HEK293 (cell line): Measurements from ENCODE around the gene SPATA16.

Experiments used
- CTCF ChIA-PET: fragments of 350-600 bp; formaldehyde crosslinking; extraction: SDS; loops from one replicate; lab custom pipeline; 2021; ENCODE audit warnings: antibody characterized with exemption; lab: Yijun Ruan, JAX
- POLR2A ChIA-PET: fragments of 300-600 bp; formaldehyde crosslinking; extraction: SDS; loops from one replicate; lab custom pipeline; 2020; ENCODE audit warnings: antibody characterized with exemption, inconsistent platforms; lab: Yijun Ruan, JAX
- H3K27ac ChIP-seq: fragments of 200-500 bp; sonication (Bioruptor generic); 2 replicates; pipeline ENCODE4 v1.5.1; 2014; ENCODE audit warnings: low read depth, low read length, control low read depth, inconsistent platforms; ENCODE audit errors: extremely low read depth
- H3K36me3 ChIP-seq, 2 experiments: fragments of 200-500 bp in 1 of 2; sonication (Bioruptor generic) in 1 of 2; 1 replicate in 1 of 2; 2 replicates in 1 of 2; pipeline ENCODE4 v1.5.1; 2014 to 2017; ENCODE audit warnings: inconsistent platforms in 2 of 2, low read length in 2 of 2; ENCODE audit not compliant: control insufficient read depth in 2 of 2, insufficient read depth in 1 of 2
- H3K4me1 ChIP-seq: fragments of 200-500 bp; sonication (Bioruptor generic); 2 replicates; pipeline ENCODE4 v1.5.1; 2014; ENCODE audit warnings: mild to moderate bottlenecking, low read length, inconsistent platforms; ENCODE audit not compliant: control insufficient read depth, insufficient read depth
- H3K4me3 ChIP-seq: 2 replicates; pipeline ENCODE4 v1.5.1; 2011; ENCODE audit warnings: low read depth, mild to moderate bottlenecking, control low read depth, low read length, moderate library complexity
- H3K9me3 ChIP-seq: fragments of 200-500 bp; sonication (Bioruptor generic); 2 replicates; pipeline ENCODE4 v1.5.1; 2014; ENCODE audit warnings: low read depth, low read length, inconsistent platforms; ENCODE audit not compliant: control insufficient read depth, insufficient read depth
- ATF2 ChIP-seq: fragments of 450-650 bp; formaldehyde crosslinking; IDR thresholded peaks from 2 replicates; pipeline ENCODE4 v1.5.1; 2016; ENCODE audit warnings: missing biosample characterization, missing genetic modification characterization, low read depth
- EGR2 ChIP-seq: fragments of 450-650 bp; formaldehyde crosslinking; IDR thresholded peaks from 2 replicates; pipeline ENCODE4 v1.5.1; 2016; ENCODE audit warnings: low read depth, missing biosample characterization, missing genetic modification characterization
- HOXC10 ChIP-seq: sonication (generic); formaldehyde crosslinking; IDR thresholded peaks from 2 replicates; pipeline ENCODE4 v1.8.1; 2023; ENCODE audit warnings: mild to moderate bottlenecking, missing genetic modification reagents
- KLF1 ChIP-seq: fragments of 450-650 bp; formaldehyde crosslinking; IDR thresholded peaks from 2 replicates; pipeline ENCODE4 v1.5.1; 2016; ENCODE audit warnings: missing biosample characterization, missing genetic modification characterization
- KLF9 ChIP-seq: fragments of 450-650 bp; formaldehyde crosslinking; IDR thresholded peaks from 2 replicates; pipeline ENCODE4 v1.5.1; 2016; ENCODE audit warnings: missing biosample characterization, missing genetic modification characterization, low read depth
- MYNN ChIP-seq: fragments of 450-650 bp; formaldehyde crosslinking; IDR thresholded peaks from 2 replicates; pipeline ENCODE4 v1.5.1; 2016; ENCODE audit warnings: missing biosample characterization, missing genetic modification characterization, borderline replicate concordance
- PBX3 ChIP-seq: sonication (generic); formaldehyde crosslinking; IDR thresholded peaks from 2 replicates; pipeline ENCODE4 v1.8.1; 2022; ENCODE audit warnings: mild to moderate bottlenecking, moderate library complexity, missing genetic modification reagents
- WT1 ChIP-seq: fragments of 450-650 bp; formaldehyde crosslinking; IDR thresholded peaks from 2 replicates; pipeline ENCODE4 v1.5.1; 2016; ENCODE audit warnings: missing biosample characterization, missing genetic modification characterization
- ZIC2 ChIP-seq: fragments of 450-650 bp; formaldehyde crosslinking; IDR thresholded peaks from 2 replicates; pipeline ENCODE4 v1.5.1; 2016; ENCODE audit warnings: missing biosample characterization, missing genetic modification characterization
- ZNF132 ChIP-seq: fragments of 450-650 bp; formaldehyde crosslinking; IDR thresholded peaks from 2 replicates; pipeline ENCODE4 v1.5.1; 2017; ENCODE audit warnings: missing biosample characterization, missing genetic modification characterization, borderline replicate concordance
- ZNF155 ChIP-seq: fragments of 450-650 bp; formaldehyde crosslinking; IDR thresholded peaks from 2 replicates; pipeline ENCODE4 v1.5.1; 2016; ENCODE audit warnings: missing biosample characterization, missing genetic modification characterization
- ZNF214 ChIP-seq: fragments of 450-650 bp; formaldehyde crosslinking; IDR thresholded peaks from 2 replicates; pipeline ENCODE4 v1.5.1; 2017; ENCODE audit warnings: missing biosample characterization, mild to moderate bottlenecking, missing genetic modification characterization, borderline replicate concordance
- ZNF266 ChIP-seq: fragments of 450-650 bp; formaldehyde crosslinking; IDR thresholded peaks from 2 replicates; pipeline ENCODE4 v1.5.1; 2016; ENCODE audit warnings: missing biosample characterization, missing genetic modification characterization, low read depth
- ZNF280D ChIP-seq: fragments of 450-650 bp; formaldehyde crosslinking; IDR thresholded peaks from 2 replicates; pipeline ENCODE4 v1.5.1; 2016; ENCODE audit warnings: missing biosample characterization, missing genetic modification characterization
- ZNF404 ChIP-seq: fragments of 450-650 bp; formaldehyde crosslinking; IDR thresholded peaks from 2 replicates; pipeline ENCODE4 v1.5.1; 2017; ENCODE audit warnings: missing biosample characterization, missing genetic modification characterization
- ZNF48 ChIP-seq: fragments of 450-650 bp; formaldehyde crosslinking; IDR thresholded peaks from 2 replicates; pipeline ENCODE4 v1.5.1; 2016; ENCODE audit warnings: missing biosample characterization, missing genetic modification characterization
- ZNF488 ChIP-seq: fragments of 450-650 bp; formaldehyde crosslinking; IDR thresholded peaks from 2 replicates; pipeline ENCODE4 v1.5.1; 2016; ENCODE audit warnings: missing biosample characterization, missing genetic modification characterization
- ZNF514 ChIP-seq: fragments of 450-650 bp; formaldehyde crosslinking; IDR thresholded peaks from 2 replicates; pipeline ENCODE4 v1.5.1; 2016; ENCODE audit warnings: missing biosample characterization, missing genetic modification characterization
- ZNF571 ChIP-seq: fragments of 450-650 bp; formaldehyde crosslinking; IDR thresholded peaks from 2 replicates; pipeline ENCODE4 v1.5.0; 2017; ENCODE audit warnings: missing biosample characterization, missing genetic modification characterization
- ZNF660 ChIP-seq: fragments of 450-650 bp; IDR thresholded peaks from 2 replicates; pipeline ENCODE4 v1.5.1; 2018; ENCODE audit warnings: missing biosample characterization, mild to moderate bottlenecking, missing genetic modification characterization
- ZNF768 ChIP-seq: fragments of 450-650 bp; formaldehyde crosslinking; IDR thresholded peaks from 2 replicates; pipeline ENCODE4 v1.5.1; 2018; ENCODE audit warnings: missing biosample characterization, mild to moderate bottlenecking, missing genetic modification characterization
- TF ChIP-seq, protein P1 (sequence below): fragments of 450-650 bp; formaldehyde crosslinking; IDR thresholded peaks from 2 replicates; pipeline ENCODE4 v1.5.1; 2016; ENCODE audit warnings: missing biosample characterization, missing genetic modification characterization
- TF ChIP-seq, protein P2 (sequence below): fragments of 450-650 bp; IDR thresholded peaks from 2 replicates; pipeline ENCODE4 v1.5.1; 2018; ENCODE audit warnings: missing biosample characterization, mild to moderate bottlenecking, missing genetic modification characterization

Gene SPATA16

DNA sequence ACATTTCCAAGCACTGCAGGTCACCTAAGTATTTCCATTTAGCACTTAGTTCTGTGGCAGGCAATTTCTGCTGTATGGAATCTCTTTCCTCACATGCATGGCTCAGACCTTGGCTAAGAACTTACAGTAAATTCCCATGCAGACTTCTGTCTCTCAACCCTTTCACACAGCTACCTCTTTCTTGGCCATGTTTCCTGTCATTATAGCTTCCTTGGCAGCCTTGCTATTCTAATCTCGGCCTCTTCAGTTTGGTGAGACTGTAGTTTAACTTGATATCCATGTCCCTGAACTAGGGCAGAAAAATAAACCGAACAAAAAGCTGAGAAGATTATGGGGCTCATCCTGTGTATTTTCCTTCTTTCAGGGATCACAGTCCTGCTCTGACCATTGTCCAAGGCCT, 96.0 kb downstream of the SPATA16 start:
- CTCF ChIA-PET: interaction anchor here (0.7 kb wide), 1 partner anchor 948 kb away, joined by 3 read pairs; no protein-coding TSS in a partner anchor
- TF ChIP-seq KLF9 (no peak), ZNF660 (tag by site-specific recombination) (no peak), EGR2 (tag by site-specific recombination) (no peak), WT1 (tag by site-specific recombination) (no peak), ZNF266 (no peak), ZNF132 (tag by site-specific recombination) (no peak), ZNF571 (tag by site-specific recombination) (no peak), ZIC2 (no peak), KLF1 (tag by site-specific recombination) (no peak), HOXC10 (no peak)
- TF ChIP-seq, protein P1, sequence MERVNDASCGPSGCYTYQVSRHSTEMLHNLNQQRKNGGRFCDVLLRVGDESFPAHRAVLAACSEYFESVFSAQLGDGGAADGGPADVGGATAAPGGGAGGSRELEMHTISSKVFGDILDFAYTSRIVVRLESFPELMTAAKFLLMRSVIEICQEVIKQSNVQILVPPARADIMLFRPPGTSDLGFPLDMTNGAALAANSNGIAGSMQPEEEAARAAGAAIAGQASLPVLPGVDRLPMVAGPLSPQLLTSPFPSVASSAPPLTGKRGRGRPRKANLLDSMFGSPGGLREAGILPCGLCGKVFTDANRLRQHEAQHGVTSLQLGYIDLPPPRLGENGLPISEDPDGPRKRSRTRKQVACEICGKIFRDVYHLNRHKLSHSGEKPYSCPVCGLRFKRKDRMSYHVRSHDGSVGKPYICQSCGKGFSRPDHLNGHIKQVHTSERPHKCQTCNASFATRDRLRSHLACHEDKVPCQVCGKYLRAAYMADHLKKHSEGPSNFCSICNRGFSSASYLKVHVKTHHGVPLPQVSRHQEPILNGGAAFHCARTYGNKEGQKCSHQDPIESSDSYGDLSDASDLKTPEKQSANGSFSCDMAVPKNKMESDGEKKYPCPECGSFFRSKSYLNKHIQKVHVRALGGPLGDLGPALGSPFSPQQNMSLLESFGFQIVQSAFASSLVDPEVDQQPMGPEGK: no peak
- POLR2A ChIA-PET: no interaction called here

GRCh38 chr3:173043757-173044156, 97.3 kb downstream of the SPATA16 start:
- Histone ChIP-seq H3K9me3 (no peaks in the 10 kb centered on the region), H3K4me3 (no peak overlapping the region), H3K27ac (no peak overlapping the region), H3K36me3 (no peaks in the 10 kb centered on the region), H3K4me1 (no peaks in the 10 kb centered on the region)
- TF ChIP-seq ZIC2 (no peak), ZNF214 (no peak), ZNF404 (tag by site-specific recombination) (no peak), ZNF155 (tag by site-specific recombination) (no peak), ZNF280D (tag by site-specific recombination) (no peak), ZNF571 (tag by site-specific recombination) (no peak)
- TF ChIP-seq, protein P2, sequence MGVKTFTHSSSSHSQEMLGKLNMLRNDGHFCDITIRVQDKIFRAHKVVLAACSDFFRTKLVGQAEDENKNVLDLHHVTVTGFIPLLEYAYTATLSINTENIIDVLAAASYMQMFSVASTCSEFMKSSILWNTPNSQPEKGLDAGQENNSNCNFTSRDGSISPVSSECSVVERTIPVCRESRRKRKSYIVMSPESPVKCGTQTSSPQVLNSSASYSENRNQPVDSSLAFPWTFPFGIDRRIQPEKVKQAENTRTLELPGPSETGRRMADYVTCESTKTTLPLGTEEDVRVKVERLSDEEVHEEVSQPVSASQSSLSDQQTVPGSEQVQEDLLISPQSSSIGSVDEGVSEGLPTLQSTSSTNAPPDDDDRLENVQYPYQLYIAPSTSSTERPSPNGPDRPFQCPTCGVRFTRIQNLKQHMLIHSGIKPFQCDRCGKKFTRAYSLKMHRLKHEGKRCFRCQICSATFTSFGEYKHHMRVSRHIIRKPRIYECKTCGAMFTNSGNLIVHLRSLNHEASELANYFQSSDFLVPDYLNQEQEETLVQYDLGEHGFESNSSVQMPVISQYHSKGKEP (tag by site-specific recombination): no peak
- CTCF ChIA-PET: no interaction called here
- POLR2A ChIA-PET: no interaction called here

More for the DNA sequence above, 96.0 kb downstream of the SPATA16 start:
- Histone ChIP-seq H3K27ac (no peak overlapping the region), H3K4me1 (no peaks in the 10 kb centered on the region), H3K4me3 (no peak overlapping the region), H3K36me3 (no peaks in the 10 kb centered on the region), H3K9me3 (no peaks in the 10 kb centered on the region)

- Histone ChIP-seq H3K4me1 (no peaks in the 10 kb centered on the region), H3K27ac (no peak overlapping the region), H3K9me3 (no peaks in the 10 kb centered on the region), H3K36me3 (no peaks in the 10 kb centered on the region), H3K4me3 (no peak overlapping the region)
- ChIA-PET POLR2A (no interaction called here), CTCF (no interaction called here)
- TF ChIP-seq ZNF768 (tag by site-specific recombination) (no peak), PBX3 (CRISPR knock-in tag) (no peak), ZNF488 (tag by site-specific recombination) (no peak), MYNN (tag by site-specific recombination) (no peak), ATF2 (tag by site-specific recombination) (no peak), ZNF514 (tag by site-specific recombination) (no peak), ZNF48 (tag by site-specific recombination) (no peak)
Measured at GRCh38 chr3:173038484-173038871, 102.6 kb downstream of the SPATA16 start.
